Measurements from ENCODE around the gene CACNA2D3.

The CACNA2D3 gene

DNA sequence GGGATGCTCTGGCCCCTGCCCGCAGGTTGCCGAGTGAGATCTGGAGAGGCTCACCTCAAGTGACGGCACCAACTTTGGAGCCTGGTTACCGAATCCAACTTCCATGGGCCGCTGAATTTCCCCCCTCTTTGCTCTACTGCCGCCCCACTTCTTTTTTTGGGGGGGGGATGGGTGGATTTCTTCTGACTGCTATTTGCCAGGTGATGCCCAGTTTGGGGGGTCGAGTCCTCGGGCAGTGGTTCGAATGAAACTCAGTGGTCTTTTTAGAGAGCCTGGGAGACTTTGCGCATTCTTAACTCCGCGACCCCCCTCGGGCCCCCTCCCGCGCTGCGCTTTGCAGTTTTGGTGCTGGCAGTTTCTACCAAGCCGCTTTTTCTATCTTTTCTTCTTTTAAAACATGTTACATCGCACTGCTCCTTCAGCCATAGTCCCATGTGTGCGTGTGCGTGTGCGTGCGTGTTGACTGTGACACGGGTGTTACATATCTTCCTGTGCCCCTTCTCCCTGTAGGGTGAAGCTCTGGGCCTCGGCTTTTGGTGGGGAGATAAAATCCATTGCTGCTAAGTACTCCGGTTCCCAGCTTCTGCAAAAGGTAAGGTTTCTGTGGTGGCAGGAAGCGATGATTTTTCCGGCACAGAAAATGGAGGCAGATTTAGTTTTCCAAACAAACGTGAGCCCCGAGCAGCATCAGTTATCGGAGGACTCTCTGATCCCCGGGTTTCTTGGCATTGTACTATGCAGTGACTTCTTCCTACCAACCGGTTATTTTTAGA is 837 bp downstream of the CACNA2D3 start:
- Histone ChIP-seq H3K9me3 (ENCODE audit: severe bottlenecking) (no peaks in the 10 kb centered on the region), H3K4me3 (ENCODE audit: low read depth, low read length) (peak overlapping the region; percentile 15; the same call in 1 of the 2 replicates), H3K27ac (no peak overlapping the region), H3K36me3 (no peaks in the 10 kb centered on the region), H3K27me3 (ENCODE audit: insufficient read depth, low read depth, severe bottlenecking) (peaks cover 10% of the 10 kb centered on the region)
- DNase-seq: no peak
- TF ChIP-seq, protein P1, sequence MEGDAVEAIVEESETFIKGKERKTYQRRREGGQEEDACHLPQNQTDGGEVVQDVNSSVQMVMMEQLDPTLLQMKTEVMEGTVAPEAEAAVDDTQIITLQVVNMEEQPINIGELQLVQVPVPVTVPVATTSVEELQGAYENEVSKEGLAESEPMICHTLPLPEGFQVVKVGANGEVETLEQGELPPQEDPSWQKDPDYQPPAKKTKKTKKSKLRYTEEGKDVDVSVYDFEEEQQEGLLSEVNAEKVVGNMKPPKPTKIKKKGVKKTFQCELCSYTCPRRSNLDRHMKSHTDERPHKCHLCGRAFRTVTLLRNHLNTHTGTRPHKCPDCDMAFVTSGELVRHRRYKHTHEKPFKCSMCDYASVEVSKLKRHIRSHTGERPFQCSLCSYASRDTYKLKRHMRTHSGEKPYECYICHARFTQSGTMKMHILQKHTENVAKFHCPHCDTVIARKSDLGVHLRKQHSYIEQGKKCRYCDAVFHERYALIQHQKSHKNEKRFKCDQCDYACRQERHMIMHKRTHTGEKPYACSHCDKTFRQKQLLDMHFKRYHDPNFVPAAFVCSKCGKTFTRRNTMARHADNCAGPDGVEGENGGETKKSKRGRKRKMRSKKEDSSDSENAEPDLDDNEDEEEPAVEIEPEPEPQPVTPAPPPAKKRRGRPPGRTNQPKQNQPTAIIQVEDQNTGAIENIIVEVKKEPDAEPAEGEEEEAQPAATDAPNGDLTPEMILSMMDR (IDR thresholded peaks at IDR 0.05; ENCODE audit: low read depth, low read length): no peak

DNA sequence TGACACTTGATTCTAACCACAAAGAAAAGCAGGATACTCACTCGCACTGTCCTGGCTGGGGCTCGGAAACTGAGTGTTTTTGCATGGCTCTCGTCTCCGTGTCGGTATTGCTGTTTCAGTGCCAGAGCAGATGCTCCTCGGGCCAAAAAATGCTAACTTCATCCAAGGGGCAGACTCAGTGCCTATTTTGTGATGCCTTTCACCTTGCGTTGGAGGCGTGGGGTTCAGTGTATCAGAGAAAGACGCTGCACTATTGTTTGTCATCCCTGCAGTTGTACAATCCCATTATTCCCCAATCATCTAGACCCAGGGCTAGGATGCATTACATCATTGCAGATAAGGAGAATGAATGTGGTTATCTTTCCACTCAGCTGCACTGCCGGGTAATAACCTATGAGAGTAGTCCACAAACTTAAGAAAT is 1.4 kb downstream of the CACNA2D3 start:
- H3K27ac ChIP-seq: no peak overlapping the region
- peaks cover 10% of the 10 kb centered on the region for H3K27me3 ChIP-seq (ENCODE audit: insufficient read depth, low read depth, severe bottlenecking)
- no peak for DNase-seq
- H3K36me3 ChIP-seq: no peaks in the 10 kb centered on the region
- no peaks in the 10 kb centered on the region for H3K9me3 ChIP-seq (ENCODE audit: severe bottlenecking)
- TF ChIP-seq, protein P1 (IDR thresholded peaks at IDR 0.05; ENCODE audit: low read depth, low read length): no peak
- H3K4me3 ChIP-seq (ENCODE audit: low read depth, low read length): no peak overlapping the region

DNA sequence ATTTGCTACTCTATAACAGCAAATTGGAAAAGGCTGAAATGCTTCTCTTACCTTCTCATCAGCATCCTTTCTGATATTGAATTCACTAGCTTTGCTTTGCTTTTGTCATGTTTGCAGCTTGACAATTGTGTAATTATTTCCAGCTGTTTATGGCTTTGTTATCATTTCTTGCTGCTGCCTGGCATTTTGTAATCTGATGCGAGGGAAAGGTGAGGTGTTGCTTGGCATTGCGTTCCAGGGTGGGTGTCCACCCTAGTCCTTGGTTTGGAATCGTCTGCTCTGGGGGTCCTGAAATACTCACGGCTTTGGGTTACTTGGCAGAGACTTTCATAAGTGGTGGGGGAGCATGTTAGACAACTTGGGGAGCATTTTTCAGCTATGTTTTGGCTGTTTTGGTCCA is 2.9 kb downstream of the CACNA2D3 start:
- DNase-seq: no peak
- Histone ChIP-seq H3K27ac (no peak overlapping the region), H3K27me3 (ENCODE audit: insufficient read depth, low read depth, severe bottlenecking) (peaks cover 10% of the 10 kb centered on the region), H3K4me3 (ENCODE audit: low read depth, low read length) (no peak overlapping the region), H3K36me3 (no peaks in the 10 kb centered on the region), H3K9me3 (ENCODE audit: severe bottlenecking) (no peaks in the 10 kb centered on the region)
- TF ChIP-seq, protein P1 (IDR thresholded peaks at IDR 0.05; ENCODE audit: low read depth, low read length): no peak

DNA sequence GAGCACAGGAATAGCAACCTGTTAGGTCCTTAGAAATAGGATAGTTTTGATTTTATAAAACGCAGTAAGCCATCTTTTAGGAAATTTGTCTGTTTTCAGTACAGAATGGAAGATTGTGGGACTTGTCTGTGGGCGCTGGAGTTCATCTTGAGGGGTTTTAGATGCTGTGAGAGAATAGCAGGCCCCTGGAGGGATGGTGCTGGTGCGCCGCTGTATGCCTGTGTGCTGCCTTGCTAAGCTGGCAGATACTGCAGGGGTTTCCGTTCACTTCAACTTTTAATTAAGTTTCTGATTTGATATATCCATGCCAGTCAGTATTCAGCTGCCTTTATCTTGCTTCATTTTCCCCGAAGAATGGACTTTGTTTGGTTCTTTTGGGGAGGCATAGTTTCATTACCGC is 4.2 kb downstream of the CACNA2D3 start:
- Histone ChIP-seq H3K36me3 (no peaks in the 10 kb centered on the region), H3K9me3 (ENCODE audit: severe bottlenecking) (no peaks in the 10 kb centered on the region), H3K27me3 (ENCODE audit: insufficient read depth, low read depth, severe bottlenecking) (peaks cover 6% of the 10 kb centered on the region), H3K4me3 (ENCODE audit: low read depth, low read length) (no peak overlapping the region), H3K27ac (no peak overlapping the region)
- TF ChIP-seq, protein P1 (IDR thresholded peaks at IDR 0.05; ENCODE audit: low read depth, low read length): no peak
- no peak for DNase-seq

DNA sequence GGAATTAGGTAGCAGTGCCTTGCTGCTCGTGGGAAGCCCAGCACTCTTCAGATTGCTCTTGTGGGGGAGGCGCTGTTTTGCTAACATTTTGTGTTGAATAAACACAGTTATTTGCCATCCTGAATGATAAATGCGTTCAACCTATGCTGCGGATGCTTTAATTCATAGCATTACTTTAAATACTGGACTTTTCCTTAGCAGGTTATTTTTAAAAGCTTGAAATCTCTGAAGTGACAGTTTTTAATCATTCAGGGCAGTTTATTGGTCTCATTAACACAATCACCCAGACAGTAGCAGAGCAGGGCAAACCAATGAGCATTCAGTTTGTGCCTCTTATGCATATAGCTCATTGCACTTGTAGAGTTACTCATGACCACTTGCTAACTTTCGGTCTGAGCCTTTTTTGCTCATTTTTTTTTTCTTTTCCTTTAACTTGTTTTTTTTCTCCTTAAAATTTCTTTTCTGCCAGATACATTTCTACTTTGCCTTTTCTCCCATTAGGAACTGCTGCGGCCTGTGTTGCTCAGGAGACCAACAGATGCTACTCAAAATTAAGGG is 5.2 kb downstream of the CACNA2D3 start:
- TF ChIP-seq, protein P1 (IDR thresholded peaks at IDR 0.05; ENCODE audit: low read depth, low read length): no peak
- Histone ChIP-seq H3K4me3 (ENCODE audit: low read depth, low read length) (no peak overlapping the region), H3K9me3 (ENCODE audit: severe bottlenecking) (no peaks in the 10 kb centered on the region), H3K27ac (no peak overlapping the region), H3K27me3 (ENCODE audit: insufficient read depth, low read depth, severe bottlenecking) (peaks cover 6% of the 10 kb centered on the region), H3K36me3 (no peaks in the 10 kb centered on the region)
- no peak for DNase-seq

All from WERI-Rb-1 (cell line).